GM21576 (cell line): ENCODE results near the gene PTBP3.
"Not testable (repeated sequence)": the region's sequence is repeated elsewhere in the genome, so short reads cannot be mapped to it uniquely, and the experiment has no call there.

Experiments
- ATAC-seq: cut with Tn5 transposase; IDR thresholded peaks from one replicate; pipeline ENCODE4 v1.9.1; 2021; ENCODE audit warnings: mild to moderate bottlenecking, moderate library complexity; ENCODE audit not compliant: unreplicated experiment

Gene PTBP3

GRCh38 chr9:112323378-112323854 lies 10.0 kb downstream of the PTBP3 start:
- ATAC-seq, result no peak

- ATAC-seq, result no peak
These were observed 10.6 kb downstream of the PTBP3 start for GRCh38 chr9:112322701-112323377.

- no peak for ATAC-seq
These were observed 17.0 kb downstream of the PTBP3 start for GRCh38 chr9:112316258-112316943.

- ATAC-seq, result no peak
These were observed 17.8 kb downstream of the PTBP3 start for GRCh38 chr9:112315331-112316257.

GRCh38 chr9:112312139-112312538 lies 21.3 kb downstream of the PTBP3 start:
- ATAC-seq, result no peak

- ATAC-seq, result no peak
These were observed 21.9 kb downstream of the PTBP3 start for GRCh38 chr9:112311497-112311896.

- no peak for ATAC-seq
These were observed 22.6 kb downstream of the PTBP3 start for GRCh38 chr9:112310826-112311225.

GRCh38 chr9:112308588-112308987 lies 24.8 kb downstream of the PTBP3 start:
- no peak for ATAC-seq

GRCh38 chr9:112301420-112301819 lies 32.0 kb downstream of the PTBP3 start:
- ATAC-seq, result no peak

- no peak for ATAC-seq
These were observed 33.9 kb downstream of the PTBP3 start for GRCh38 chr9:112299514-112299913.

GRCh38 chr9:112296929-112297328 lies 36.5 kb downstream of the PTBP3 start:
- no peak for ATAC-seq

- ATAC-seq, result no peak
These were observed 38.2 kb downstream of the PTBP3 start for GRCh38 chr9:112295174-112295573.

GRCh38 chr9:112288029-112288428 lies 45.4 kb downstream of the PTBP3 start:
- ATAC-seq, result no peak

GRCh38 chr9:112286926-112287325 lies 46.5 kb downstream of the PTBP3 start:
- no peak for ATAC-seq

- ATAC-seq, result no peak
These were observed 48.4 kb downstream of the PTBP3 start for GRCh38 chr9:112285056-112285455.

- no peak for ATAC-seq
These were observed 49.7 kb downstream of the PTBP3 start for GRCh38 chr9:112283582-112284253.

GRCh38 chr9:112282841-112283240 lies 50.6 kb downstream of the PTBP3 start:
- not testable (repeated sequence) for ATAC-seq

- no peak for ATAC-seq
These were observed 52.5 kb downstream of the PTBP3 start for GRCh38 chr9:112280904-112281303.

GRCh38 chr9:112279501-112279900 lies 53.9 kb downstream of the PTBP3 start:
- ATAC-seq, result no peak

- no peak for ATAC-seq
These were observed 55.3 kb downstream of the PTBP3 start for GRCh38 chr9:112278152-112278551.

- ATAC-seq, result no peak
These were observed 58.8 kb downstream of the PTBP3 start for GRCh38 chr9:112274600-112274999.
